ENCODE data around the gene SEC11A. TPM values are rescaled to one million over a fixed set of nuclear protein-coding genes. Genes with fewer than 3 reads are reported as not detected.
A peak's percentile ranks its signal among the peaks of the same experiment; 100 is the strongest.

The SEC11A gene
- polyA plus RNA-seq, 3 donors, result 111 to 166 (median 154) TPM

DNA sequence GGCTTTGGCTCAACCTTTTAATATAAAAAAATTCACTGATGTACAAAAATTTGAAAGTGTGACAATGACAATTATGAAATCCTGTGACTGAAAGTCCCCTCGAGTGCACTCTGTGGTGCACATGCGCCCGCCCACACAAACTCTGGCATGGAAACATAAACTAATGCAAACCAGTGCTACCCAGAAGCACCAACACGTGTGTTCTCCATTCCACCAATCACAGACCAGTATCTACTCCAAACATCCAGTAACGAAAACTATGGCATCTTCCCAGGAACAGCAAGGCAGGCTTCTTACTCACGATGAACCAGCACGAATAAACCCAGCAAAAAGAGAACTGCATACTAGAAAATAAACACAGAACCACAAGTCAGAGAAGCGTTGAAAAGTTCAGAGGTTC lies 46.2 kb downstream of the SEC11A start:
- Mint-ChIP-seq H3K36me3 (peaks cover 70 to 96% of the 10 kb centered on the region in 2 donors), H3K4me3 (no peak overlapping the region), H3K27me3 (ENCODE audit: low read depth in 3 of 3) (no peaks in the 10 kb centered on the region), H3K9me3 (no peaks in the 10 kb centered on the region), H3K27ac (peak overlapping the region in 1 of 7 donors; percentile 3), H3K4me1 (no peaks in the 10 kb centered on the region)
- H3K79me2 ChIP-seq (ENCODE audit: insufficient read depth, low read length), result peaks cover 6% of the 10 kb centered on the region
- no peak overlapping the region for H2AFZ ChIP-seq (ENCODE audit: insufficient read depth, low read depth, low read length, poor library complexity, severe bottlenecking)
- H3K9ac ChIP-seq (ENCODE audit: insufficient read depth, low read length, poor library complexity, severe bottlenecking), result no peak overlapping the region
- H3K4me3 ChIP-seq (replicated peaks in 1 of 3; ENCODE audit: low read depth in 2 of 3, low read length in 3 of 3), result no peak overlapping the region
- no peak overlapping the region for H3K4me2 ChIP-seq (replicated peaks; ENCODE audit: extremely low read depth, low read length, poor library complexity, severe bottlenecking)
- H3K4me1 ChIP-seq (ENCODE audit: control insufficient read depth in 1 of 2, insufficient read depth in 2 of 2, low read length in 2 of 2), result no peaks in the 10 kb centered on the region
- H3K36me3 ChIP-seq (replicated peaks in 1 of 2; ENCODE audit: control insufficient read depth in 1 of 2, insufficient read depth in 2 of 2, low read length in 2 of 2), result peaks cover 71 to 91% of the 10 kb centered on the region in 2 donors
- no peaks in the 10 kb centered on the region for H3K9me3 ChIP-seq (replicated peaks in 1 of 2; ENCODE audit: control insufficient read depth in 1 of 2, insufficient read depth in 1 of 2, low read length in 2 of 2)
- TF ChIP-seq, protein P1, sequence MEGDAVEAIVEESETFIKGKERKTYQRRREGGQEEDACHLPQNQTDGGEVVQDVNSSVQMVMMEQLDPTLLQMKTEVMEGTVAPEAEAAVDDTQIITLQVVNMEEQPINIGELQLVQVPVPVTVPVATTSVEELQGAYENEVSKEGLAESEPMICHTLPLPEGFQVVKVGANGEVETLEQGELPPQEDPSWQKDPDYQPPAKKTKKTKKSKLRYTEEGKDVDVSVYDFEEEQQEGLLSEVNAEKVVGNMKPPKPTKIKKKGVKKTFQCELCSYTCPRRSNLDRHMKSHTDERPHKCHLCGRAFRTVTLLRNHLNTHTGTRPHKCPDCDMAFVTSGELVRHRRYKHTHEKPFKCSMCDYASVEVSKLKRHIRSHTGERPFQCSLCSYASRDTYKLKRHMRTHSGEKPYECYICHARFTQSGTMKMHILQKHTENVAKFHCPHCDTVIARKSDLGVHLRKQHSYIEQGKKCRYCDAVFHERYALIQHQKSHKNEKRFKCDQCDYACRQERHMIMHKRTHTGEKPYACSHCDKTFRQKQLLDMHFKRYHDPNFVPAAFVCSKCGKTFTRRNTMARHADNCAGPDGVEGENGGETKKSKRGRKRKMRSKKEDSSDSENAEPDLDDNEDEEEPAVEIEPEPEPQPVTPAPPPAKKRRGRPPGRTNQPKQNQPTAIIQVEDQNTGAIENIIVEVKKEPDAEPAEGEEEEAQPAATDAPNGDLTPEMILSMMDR (IDR thresholded peaks at IDR 0.05), result no peak
- WGBS (ENCODE audit: insufficient coverage), result 92% methylated on average over 3 of the region's 8 CpGs
- DNase-seq, result no peak
- no peaks in the 10 kb centered on the region for H3K27me3 ChIP-seq (ENCODE audit: control insufficient read depth in 2 of 2, insufficient read depth in 2 of 2, low read length in 2 of 2)
- no peak overlapping the region for H3K27ac ChIP-seq (ENCODE audit: low read depth in 1 of 2, low read length in 2 of 2)
- intact Hi-C loops (cut with micrococcal nuclease), result no loop called here
- peaks cover 13% of the 10 kb centered on the region for H4K20me1 ChIP-seq (ENCODE audit: insufficient read depth, low read length)

DNA sequence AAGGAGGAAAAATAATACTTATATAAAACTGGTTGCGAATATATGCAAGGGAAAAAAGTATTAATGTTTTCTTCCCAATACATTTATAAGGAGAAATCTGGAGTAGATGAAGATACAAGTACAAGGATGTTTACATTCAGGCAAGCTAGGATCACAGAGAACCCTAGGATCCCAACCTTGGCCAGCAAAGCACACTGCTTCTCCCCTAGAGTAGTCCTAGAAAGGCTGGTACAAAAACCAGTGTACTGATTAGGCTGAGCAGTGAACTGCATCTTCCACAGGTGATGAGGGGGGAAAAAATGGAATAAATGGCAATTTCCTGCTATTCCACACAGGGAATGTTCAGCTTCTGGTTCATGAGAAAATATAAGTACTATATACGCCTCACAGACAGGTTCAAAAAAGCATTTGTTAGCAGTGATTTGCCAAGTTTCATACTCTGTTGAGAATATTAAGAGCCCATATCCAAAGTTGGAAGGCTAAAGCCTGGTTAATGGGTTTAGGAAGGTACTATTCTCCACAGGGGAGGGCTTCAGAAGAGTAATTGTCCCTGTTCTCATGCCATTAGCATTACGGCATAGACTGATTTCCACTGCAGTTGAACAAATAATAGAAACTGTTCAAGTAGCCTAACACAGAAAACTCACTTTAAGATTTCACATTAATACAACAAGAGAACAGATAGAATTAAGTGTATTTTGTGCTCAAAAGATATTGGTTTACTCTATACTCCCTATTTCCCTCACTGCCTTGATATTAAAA lies 47.5 kb downstream of the SEC11A start:
- Histone ChIP-seq H3K4me2 (replicated peaks; ENCODE audit: extremely low read depth, low read length, poor library complexity, severe bottlenecking) (no peak overlapping the region), H3K27me3 (ENCODE audit: control insufficient read depth in 2 of 2, insufficient read depth in 2 of 2, low read length in 2 of 2) (no peaks in the 10 kb centered on the region), H3K36me3 (replicated peaks in 1 of 2; ENCODE audit: control insufficient read depth in 1 of 2, insufficient read depth in 2 of 2, low read length in 2 of 2) (peaks cover 60 to 90% of the 10 kb centered on the region in 2 donors), H3K27ac (ENCODE audit: low read depth in 1 of 2, low read length in 2 of 2) (peak overlapping the region in 1 of 2 donors; percentile 9), H3K4me3 (replicated peaks in 1 of 3; ENCODE audit: low read depth in 2 of 3, low read length in 3 of 3) (no peak overlapping the region), H3K9ac (ENCODE audit: insufficient read depth, low read length, poor library complexity, severe bottlenecking) (no peak overlapping the region), H3K79me2 (ENCODE audit: insufficient read depth, low read length) (no peaks in the 10 kb centered on the region), H4K20me1 (ENCODE audit: insufficient read depth, low read length) (peaks cover 9% of the 10 kb centered on the region), H3K9me3 (replicated peaks in 1 of 2; ENCODE audit: control insufficient read depth in 1 of 2, insufficient read depth in 1 of 2, low read length in 2 of 2) (no peaks in the 10 kb centered on the region), H2AFZ (ENCODE audit: insufficient read depth, low read depth, low read length, poor library complexity, severe bottlenecking) (no peak overlapping the region), H3K4me1 (ENCODE audit: control insufficient read depth in 1 of 2, insufficient read depth in 2 of 2, low read length in 2 of 2) (no peaks in the 10 kb centered on the region)
- Mint-ChIP-seq H3K27ac (peak overlapping the region in 1 of 7 donors; percentile 33), H3K4me3 (no peak overlapping the region), H3K36me3 (peaks cover 70 to 95% of the 10 kb centered on the region in 2 donors), H3K27me3 (ENCODE audit: low read depth in 3 of 3) (no peaks in the 10 kb centered on the region), H3K9me3 (no peaks in the 10 kb centered on the region), H3K4me1 (no peaks in the 10 kb centered on the region)
- no CpG with 5 or more reads among the region's 3 CpGs for WGBS (ENCODE audit: insufficient coverage)
- TF ChIP-seq, protein P1 (IDR thresholded peaks at IDR 0.05), result no peak
- intact Hi-C loops (cut with micrococcal nuclease), result no loop called here
- no peak for DNase-seq

Data from CD14-positive monocyte (primary cell).